Adrenal gland (tissue), 12 donors: ENCODE results near the gene LRP1. TPM values are rescaled to one million over a fixed set of nuclear protein-coding genes. Genes with fewer than 3 reads are reported as not detected.
A peak's percentile ranks its signal among the peaks of the same experiment; 100 is the strongest.

Experiments
- DNase-seq, 7 donors: peaks; one replicate each; pipeline ENCODE4 v3.0.0-alpha.2; 2019 to 2020
- H3K27ac ChIP-seq, 5 donors: fragments of 200-600 bp; sonication (generic) in 4 of 5; 1 replicate in 3 of 5; 2 replicates in 2 of 5; pipeline versions ENCODE4 v1.5.1 to v1.8.0; 2016 to 2020; ENCODE audit warnings: mild to moderate bottlenecking in 1 of 5
- H3K27me3 ChIP-seq: fragments of 200-600 bp; 2 replicates; pipeline ENCODE4 v1.8.0; 2021
- H3K36me3 ChIP-seq, 2 donors: fragments of 200-600 bp; replicated peaks in 1 of 2; 1 replicate in 1 of 2; 2 replicates in 1 of 2; pipeline versions ENCODE4 v1.5.1 to v1.8.0; 2018 to 2022
- H3K4me1 ChIP-seq, 2 donors: fragments of 200-600 bp; replicated peaks in 1 of 2; 1 replicate in 1 of 2; 2 replicates in 1 of 2; pipeline versions ENCODE4 v1.5.1 to v1.8.0; 2018 to 2021
- H3K4me3 ChIP-seq, 4 donors: fragments of 200-600 bp; sonication (generic) in 3 of 4; one replicate each; pipeline ENCODE4 v1.5.1; 2016 to 2018
- H3K9me3 ChIP-seq, 3 donors: fragments of 200-600 bp; sonication (generic) in 1 of 3; replicated peaks in 1 of 3; 1 replicate in 2 of 3; 2 replicates in 1 of 3; pipeline versions ENCODE4 v1.5.1 to v1.8.0; 2016 to 2021
- POLR2A ChIP-seq, 2 donors: fragments of 450-650 bp; IDR thresholded peaks; one replicate each; pipeline ENCODE4 v1.6.1; 2017; ENCODE audit warnings: antibody characterized with exemption in 2 of 2, mild to moderate bottlenecking in 2 of 2, moderate library complexity in 1 of 2
- WGBS, 4 donors: extraction: QIAGEN DNeasy Blood & Tissue Kit in 2 of 4; methylation state at CpG; one replicate each; pipeline versions ENCODE4 v1.1.5 to v1.1.7; 2013 to 2017; 5-methylcytosine and 5-hydroxymethylcytosine counted together
- intact Hi-C, 2 donors: fragments of 100-400 bp; cut with DNase I; formaldehyde crosslinking; loops; one replicate each; pipeline versions ENCODE4 v1.14.1 to v1.15.0; 2022 to 2023
- polyA plus RNA-seq, 3 donors: library from polyadenylated mRNA; stranded (reverse); fragments of 200-250 nt in 2 of 3; fragments of 350-450 nt in 1 of 3; fragmentation: Illumina TruSeq in 1 of 3; extraction: RNeasy Lipid Tissue Mini Kit (QIAGEN cat#74804) in 1 of 3; gene quantifications; one replicate each; pipeline ENCODE4 v1.2.3, GENCODE V29; 2013 to 2014
- total RNA-seq, 9 donors: library from RNA; depleted of rRNA in 4 of 9; stranded (reverse); fragments of >200 nt in 4 of 9; fragments of 120-200 nt in 1 of 9; fragmentation: NEBNext Ultra II Directional in 1 of 9; extraction: Animal tissue kit (Norgen Biotek cat#: 25700) in 1 of 9; gene quantifications; one replicate each; pipeline versions ENCODE4 v1.1.0 to v1.2.4, GENCODE V29; 2013 to 2023
- TF ChIP-seq, protein P1 (sequence below), 6 experiments: fragments of 450-650 bp in 4 of 6; fragments of 200-600 bp in 2 of 6; sonication (generic) in 1 of 6; IDR thresholded peaks; 1 replicate in 5 of 6; 2 replicates in 1 of 6; pipeline versions ENCODE4 v1.5.1 to v1.8.0; 2016 to 2021; ENCODE audit warnings: antibody characterized with exemption in 6 of 6, mild to moderate bottlenecking in 2 of 6, moderate library complexity in 1 of 6
- donor health status: healthy with polysubstance abuse.
- donor health status: Bipolar disorder and iron deficiency.
- donor health status: DM: yes; HTN: yes; CAD: no.
- donor health status: DM: no; HTN: no; CAD: no.
- donor health status: DM: no; HTN: no; CAD: no.
- donor health status: DM: yes; HTN: yes; CAD: no.

Gene LRP1
- total and polyA plus RNA-seq, 12 donors = 18.4 to 307 (median 138) TPM

DNA sequence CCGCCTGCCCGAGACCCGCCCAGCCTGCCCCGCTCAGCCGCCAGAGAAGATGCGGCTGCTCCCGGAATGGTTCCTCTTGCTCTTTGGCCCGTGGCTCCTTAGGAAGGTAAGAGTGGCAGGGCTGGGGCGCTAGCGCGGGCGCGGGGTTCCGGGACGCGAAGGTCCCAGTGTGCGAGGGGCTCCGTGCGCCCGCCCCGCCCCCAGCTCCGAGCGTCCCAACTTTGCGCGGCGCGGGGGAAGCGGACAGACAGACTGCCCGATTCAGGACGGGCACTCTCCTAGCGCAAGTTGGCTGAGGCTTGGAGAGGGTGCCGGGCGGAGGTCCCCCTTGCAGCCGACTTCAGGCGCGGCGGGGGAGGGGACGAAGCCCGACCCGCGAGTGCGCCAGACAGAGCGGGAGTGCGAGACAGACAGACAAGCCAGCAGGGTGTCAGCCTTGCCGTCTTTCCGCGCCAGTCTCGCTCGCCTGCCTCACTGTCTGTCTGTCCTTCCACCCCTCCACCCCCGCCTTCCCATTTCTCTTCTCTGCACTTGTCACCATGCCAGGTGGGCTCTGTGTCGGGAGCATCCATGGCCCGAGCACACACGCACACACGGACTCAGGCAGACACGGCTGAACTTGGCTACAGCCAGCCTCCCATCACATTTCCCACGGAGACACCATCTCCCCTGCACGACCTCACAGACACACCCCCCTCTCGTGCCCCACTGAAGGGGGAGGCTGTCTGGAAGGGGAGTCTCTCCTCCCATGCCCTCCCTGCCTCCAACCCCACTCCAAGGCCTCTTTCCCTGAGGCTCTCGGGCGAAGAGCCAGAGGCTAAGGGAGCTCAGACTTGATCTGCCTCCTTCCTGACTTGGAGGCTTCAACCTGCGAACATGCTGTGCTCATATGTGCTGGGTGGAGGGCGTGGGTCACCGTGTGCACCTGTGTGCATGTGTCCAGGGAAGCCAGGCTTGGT is 88.9 kb downstream of the LRP1 start:
- H3K27me3 ChIP-seq = peaks cover 57% of the 10 kb centered on the region
- peak overlapping the region in 1 of 4 donors; percentile 55 for H3K4me3 ChIP-seq
- intact Hi-C loops = no loop called here
- WGBS, 4 donors = 1 to 17% (median 2%) methylated on average over 9 to 63 of the region's 63 CpGs
- peak in 2 of 7 donors; percentile 42 to 49 for DNase-seq
- peaks cover 0 to 4% of the 10 kb centered on the region in 2 donors for H3K36me3 ChIP-seq
- H3K27ac ChIP-seq = no peak overlapping the region
- no peaks in the 10 kb centered on the region for H3K9me3 ChIP-seq
- TF ChIP-seq, protein P1, sequence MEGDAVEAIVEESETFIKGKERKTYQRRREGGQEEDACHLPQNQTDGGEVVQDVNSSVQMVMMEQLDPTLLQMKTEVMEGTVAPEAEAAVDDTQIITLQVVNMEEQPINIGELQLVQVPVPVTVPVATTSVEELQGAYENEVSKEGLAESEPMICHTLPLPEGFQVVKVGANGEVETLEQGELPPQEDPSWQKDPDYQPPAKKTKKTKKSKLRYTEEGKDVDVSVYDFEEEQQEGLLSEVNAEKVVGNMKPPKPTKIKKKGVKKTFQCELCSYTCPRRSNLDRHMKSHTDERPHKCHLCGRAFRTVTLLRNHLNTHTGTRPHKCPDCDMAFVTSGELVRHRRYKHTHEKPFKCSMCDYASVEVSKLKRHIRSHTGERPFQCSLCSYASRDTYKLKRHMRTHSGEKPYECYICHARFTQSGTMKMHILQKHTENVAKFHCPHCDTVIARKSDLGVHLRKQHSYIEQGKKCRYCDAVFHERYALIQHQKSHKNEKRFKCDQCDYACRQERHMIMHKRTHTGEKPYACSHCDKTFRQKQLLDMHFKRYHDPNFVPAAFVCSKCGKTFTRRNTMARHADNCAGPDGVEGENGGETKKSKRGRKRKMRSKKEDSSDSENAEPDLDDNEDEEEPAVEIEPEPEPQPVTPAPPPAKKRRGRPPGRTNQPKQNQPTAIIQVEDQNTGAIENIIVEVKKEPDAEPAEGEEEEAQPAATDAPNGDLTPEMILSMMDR (IDR thresholded peaks at IDR 0.05) = no peak
- TF ChIP-seq POLR2A (IDR thresholded peaks at IDR 0.05) = no peak
- H3K4me1 ChIP-seq = peaks cover 6 to 21% of the 10 kb centered on the region in 2 donors

DNA sequence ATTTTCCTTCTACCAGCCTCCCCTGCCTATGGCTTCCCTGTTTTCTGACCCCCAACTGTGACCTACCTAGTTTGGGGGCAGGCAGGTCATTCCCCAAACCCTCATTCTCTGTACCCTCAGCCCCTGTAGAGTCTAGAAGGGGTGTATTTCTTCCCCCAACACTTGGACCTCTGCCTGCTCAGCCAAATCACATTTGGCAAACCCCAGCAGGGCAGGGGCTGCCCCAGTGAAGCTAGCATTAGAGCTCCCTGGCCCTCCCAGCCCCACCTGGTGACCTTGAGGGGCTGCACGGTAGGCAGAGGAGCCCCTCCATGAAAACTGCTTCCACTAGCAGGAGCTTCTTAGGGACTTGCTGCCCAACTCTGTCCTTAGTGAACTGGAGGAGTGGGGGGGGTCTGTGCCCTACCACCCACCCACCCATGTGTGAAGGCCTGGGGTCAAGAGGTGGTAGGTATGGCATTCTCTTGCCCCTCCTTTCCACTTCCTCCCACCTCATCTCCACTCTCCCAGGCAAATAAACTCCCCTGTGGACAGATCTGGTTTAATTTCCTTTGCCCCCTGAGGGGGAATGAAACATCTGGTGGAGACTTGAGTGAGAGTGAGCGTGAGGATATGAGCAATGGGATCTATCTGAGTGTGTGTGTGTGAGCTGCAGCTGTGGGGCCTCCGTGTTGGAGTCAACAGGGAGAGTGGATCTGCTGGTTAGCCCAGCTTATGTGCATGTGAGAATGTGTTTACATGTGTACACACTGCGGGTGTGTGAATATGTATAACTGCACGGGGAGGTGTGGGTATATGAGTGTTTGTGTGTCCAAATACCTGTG is 90.0 kb downstream of the LRP1 start:
- intact Hi-C loops = no loop called here
- TF ChIP-seq, protein P1 (IDR thresholded peaks at IDR 0.05) = no peak
- TF ChIP-seq POLR2A (IDR thresholded peaks at IDR 0.05) = no peak
- Histone ChIP-seq H3K27ac (no peak overlapping the region), H3K27me3 (peaks cover 67% of the 10 kb centered on the region), H3K9me3 (no peaks in the 10 kb centered on the region), H3K36me3 (no peaks in the 10 kb centered on the region), H3K4me1 (peaks cover 6 to 21% of the 10 kb centered on the region in 2 donors), H3K4me3 (no peak overlapping the region)
- 76 to 83% (median 81%) methylated on average over 5 of the region's 5 CpGs for WGBS, 4 donors
- no peak for DNase-seq

DNA sequence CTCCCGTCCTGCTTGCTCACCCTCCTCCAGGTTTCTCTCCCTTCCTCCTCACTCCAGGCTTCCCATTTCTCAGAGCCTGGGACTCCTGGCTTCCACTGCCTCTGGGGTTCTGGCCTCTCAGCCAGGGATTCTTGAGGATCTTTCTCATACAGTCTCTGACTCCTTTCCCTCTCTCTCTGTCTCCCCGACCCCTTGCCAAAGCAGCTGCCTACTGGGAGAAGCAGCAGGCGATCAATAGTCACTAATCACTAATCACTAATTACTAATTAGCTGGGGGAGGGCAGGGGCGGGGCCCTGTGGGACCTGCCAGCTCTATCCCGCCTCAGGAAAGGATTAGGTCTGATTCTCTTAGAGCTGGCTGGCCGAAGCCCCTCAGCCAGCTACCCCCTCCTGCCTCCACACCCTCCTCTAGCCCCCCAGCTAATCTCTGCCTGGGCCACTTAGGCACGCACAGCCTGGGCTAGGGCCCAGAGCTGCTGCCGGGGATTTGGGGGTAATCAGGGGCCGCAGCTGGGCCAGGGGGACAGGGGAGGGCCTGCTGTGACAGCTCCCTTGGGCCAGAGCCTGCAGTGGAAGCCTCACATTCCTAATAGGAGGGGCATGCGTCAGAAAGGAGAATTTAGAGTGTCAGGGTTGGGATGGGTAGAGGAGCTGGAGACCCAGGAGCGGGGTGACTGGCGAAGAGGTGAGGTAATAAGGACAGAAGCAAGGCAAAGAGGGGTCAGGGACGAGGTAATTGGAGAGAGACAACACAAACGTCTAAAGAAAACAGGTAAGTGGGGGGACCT is 91.1 kb downstream of the LRP1 start:
- DNase-seq = no peak
- H3K27me3 ChIP-seq = peaks cover 75% of the 10 kb centered on the region
- 54 to 73% (median 61%) methylated on average over 9 to 14 of the region's 14 CpGs for WGBS, 4 donors
- no peaks in the 10 kb centered on the region for H3K36me3 ChIP-seq
- no peak overlapping the region for H3K27ac ChIP-seq
- intact Hi-C loops = no loop called here
- no peak for TF ChIP-seq POLR2A (IDR thresholded peaks at IDR 0.05)
- TF ChIP-seq, protein P1 (IDR thresholded peaks at IDR 0.05) = no peak
- no peak overlapping the region for H3K4me3 ChIP-seq
- no peaks in the 10 kb centered on the region for H3K9me3 ChIP-seq
- peaks cover 6 to 21% of the 10 kb centered on the region in 2 donors for H3K4me1 ChIP-seq
